Measurements from ENCODE around the gene S100A10.

The S100A10 gene

DNA sequence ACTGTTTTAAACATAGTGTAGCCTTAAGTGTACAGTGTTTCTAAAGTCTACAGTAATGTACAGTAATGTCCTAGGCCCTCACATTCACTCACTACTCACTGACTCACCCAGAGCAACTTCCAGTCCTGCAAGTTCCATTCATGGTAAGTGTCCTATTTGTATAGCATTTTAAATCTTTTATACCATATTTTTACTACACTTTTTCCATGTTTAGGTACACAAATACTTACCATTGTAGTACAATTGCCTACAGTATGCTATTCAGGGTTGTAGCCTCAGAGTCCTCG, 3.6 kb upstream of the S100A10 start:
- TF ChIP-seq, protein P1, sequence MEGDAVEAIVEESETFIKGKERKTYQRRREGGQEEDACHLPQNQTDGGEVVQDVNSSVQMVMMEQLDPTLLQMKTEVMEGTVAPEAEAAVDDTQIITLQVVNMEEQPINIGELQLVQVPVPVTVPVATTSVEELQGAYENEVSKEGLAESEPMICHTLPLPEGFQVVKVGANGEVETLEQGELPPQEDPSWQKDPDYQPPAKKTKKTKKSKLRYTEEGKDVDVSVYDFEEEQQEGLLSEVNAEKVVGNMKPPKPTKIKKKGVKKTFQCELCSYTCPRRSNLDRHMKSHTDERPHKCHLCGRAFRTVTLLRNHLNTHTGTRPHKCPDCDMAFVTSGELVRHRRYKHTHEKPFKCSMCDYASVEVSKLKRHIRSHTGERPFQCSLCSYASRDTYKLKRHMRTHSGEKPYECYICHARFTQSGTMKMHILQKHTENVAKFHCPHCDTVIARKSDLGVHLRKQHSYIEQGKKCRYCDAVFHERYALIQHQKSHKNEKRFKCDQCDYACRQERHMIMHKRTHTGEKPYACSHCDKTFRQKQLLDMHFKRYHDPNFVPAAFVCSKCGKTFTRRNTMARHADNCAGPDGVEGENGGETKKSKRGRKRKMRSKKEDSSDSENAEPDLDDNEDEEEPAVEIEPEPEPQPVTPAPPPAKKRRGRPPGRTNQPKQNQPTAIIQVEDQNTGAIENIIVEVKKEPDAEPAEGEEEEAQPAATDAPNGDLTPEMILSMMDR (IDR thresholded peaks at IDR 0.05): no peak

DNA sequence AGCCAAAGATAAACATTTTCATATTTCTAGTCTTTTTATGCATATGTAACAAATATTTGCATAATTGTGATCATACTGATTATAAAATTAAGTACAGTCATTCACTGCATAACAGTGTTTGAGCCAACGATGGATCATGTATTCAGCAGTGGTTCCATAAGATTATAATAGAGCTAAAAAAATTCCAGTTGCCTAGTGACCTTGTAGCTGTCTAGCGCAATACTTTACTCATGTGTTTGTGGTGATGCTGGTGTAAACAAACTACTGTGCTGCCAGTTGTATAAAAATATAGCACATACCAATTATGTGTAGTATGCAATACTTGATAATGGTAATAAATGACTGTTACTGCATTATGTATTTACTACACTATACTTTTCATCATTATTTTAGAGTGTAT, 2.1 kb upstream of the S100A10 start:
- TF ChIP-seq, protein P1 (IDR thresholded peaks at IDR 0.05): no peak

DNA sequence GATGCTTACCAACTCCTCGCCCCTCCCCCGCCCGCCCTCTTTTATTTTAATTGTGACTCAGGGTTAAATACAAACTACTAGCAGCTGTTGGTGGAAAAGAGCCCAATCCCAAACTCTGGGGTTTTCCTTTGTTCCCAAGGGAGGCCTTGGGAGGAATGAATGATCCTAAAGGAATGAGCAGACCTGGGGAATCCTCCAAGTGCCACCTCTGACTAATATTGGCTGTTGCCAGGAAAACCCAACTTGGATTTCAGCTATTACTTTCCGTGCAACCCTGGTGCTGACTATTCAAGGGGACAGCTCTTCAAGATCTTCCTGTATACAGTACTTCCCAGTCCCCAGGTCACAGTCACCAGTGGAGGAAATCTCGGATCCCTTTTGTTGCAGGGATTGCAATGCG, 1.3 kb upstream of the S100A10 start:
- TF ChIP-seq, protein P1 (IDR thresholded peaks at IDR 0.05): no peak

GRCh38 chr1:151993084-151993733, 450 bp downstream of the S100A10 start:
- TF ChIP-seq, protein P1 (IDR thresholded peaks at IDR 0.05): no peak

DNA sequence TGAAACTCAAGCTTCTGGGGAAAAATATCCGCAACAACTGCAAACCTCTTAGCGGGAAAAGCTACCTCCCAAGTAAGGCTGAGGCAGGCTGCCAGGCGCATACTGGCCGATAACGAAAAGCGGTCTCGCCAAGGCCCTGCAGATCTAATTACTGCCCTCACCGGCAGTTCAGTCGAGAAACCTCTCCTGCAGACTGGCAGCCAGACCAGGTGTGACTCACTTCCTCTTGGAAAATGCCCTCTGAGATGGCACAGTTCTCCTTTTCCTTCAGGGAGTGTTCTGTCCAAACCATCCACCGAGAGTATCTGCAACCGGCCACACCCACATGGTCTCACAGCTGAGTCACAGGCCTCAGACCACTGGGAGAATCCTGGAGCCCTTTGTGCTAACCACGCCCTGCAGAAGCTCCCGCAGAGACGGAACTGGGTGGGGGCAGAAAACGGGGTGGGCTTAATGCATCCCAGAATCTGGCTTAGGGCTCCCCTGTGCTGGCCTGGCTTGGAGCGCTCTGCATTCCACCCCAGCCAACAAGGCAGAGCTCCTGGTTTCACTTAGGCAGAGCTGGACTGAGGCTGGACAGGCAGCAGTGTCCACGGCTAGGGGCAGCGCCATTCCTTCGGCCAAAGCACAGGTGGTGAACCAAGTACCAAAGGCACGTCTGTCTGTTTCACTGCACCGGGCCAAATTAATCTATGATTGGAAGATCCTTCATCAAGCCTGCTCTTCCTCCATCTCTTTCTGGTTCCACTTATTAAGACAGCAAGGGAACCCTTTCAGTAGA, 1.2 kb downstream of the S100A10 start:
- TF ChIP-seq, protein P1 (IDR thresholded peaks at IDR 0.05): no peak

DNA sequence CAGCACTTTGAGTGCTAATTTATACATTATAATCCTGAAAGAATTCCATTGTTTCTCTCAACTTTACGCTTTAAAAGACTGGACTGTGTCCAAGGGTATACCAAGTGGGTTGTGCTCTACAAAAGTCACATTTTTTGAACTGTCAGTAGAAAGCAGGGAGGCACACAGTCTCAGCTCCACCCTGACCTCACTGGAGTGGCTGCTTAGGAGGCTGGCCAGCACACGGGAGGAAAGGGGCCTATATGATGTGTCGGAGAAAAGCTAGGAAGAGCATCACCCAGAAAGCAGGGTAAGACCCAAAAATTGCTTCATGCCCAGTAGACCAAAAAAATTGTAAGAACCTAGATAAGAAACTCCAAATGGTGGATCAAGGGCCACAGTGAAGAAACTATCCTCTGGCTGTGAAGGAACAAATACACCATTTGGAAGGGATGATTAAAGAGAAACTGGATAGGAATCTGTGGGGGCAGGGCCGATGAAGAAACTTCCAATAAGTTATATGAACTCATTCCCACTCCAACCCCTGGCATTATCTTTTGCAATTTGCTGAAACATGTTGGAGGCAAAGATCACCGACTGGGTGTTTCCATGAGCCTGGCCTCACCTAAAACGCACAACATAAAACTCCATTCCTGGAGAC, 1.9 kb downstream of the S100A10 start:
- TF ChIP-seq, protein P1 (IDR thresholded peaks at IDR 0.05): no peak

DNA sequence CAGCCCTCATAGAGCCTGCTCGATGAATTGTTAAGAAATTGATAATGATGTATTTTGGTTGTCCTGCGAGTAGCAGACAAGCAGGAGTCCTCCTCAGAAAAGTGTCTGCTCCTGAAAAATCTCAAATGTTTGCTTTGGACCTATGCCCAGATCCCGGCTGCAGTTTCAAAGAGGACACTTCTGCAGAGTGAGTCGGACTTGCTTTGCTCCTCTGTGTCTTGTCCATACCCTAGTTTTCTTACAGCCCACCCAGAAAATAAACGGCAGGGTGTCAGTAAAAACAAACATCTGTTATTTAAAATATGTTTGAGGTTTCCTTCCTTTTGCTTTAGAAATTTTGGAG, 2.8 kb downstream of the S100A10 start:
- TF ChIP-seq, protein P1 (IDR thresholded peaks at IDR 0.05): no peak

All from LNCAP (cell line).